PC-9 (cell line): Measurements from ENCODE around the gene MAT1A. TPM values are rescaled to one million over a fixed set of nuclear protein-coding genes. Genes with fewer than 3 reads are reported as not detected.

ENCODE experiments used
- BruUV-seq: library from RNA; stranded (reverse); fragments of 400-500 nt; replicated peaks from 2 replicates; lab custom pipeline; 2021; lab: Mats Ljungman, UMichigan
- CTCF ChIA-PET: fragments of 300-600 bp; sonication (Branson Sonifier 250); formaldehyde crosslinking; loops from one replicate; lab custom pipeline; 2022; ENCODE audit warnings: antibody characterized with exemption; lab: Charles Lee
- POLR2A ChIA-PET: fragments of 300-600 bp; sonication (Branson Sonifier 250); formaldehyde crosslinking; loops from one replicate; lab custom pipeline; 2022; ENCODE audit warnings: antibody characterized with exemption; ENCODE audit not compliant: unreplicated experiment; lab: Charles Lee
- DNase-seq, 2 experiments: peaks; one replicate each; pipeline versions ENCODE4 v3.0.0 to v3.0.0-alpha.2; 2015 to 2022; ENCODE audit warnings: mixed read lengths in 1 of 2
- H2AFZ ChIP-seq: fragments of 200-600 bp; sonication (generic); 2 replicates; pipeline ENCODE4 v1.8.1; 2017; ENCODE audit warnings: antibody characterized with exemption
- H3F3A ChIP-seq: fragments of 200-600 bp; sonication (generic); 2 replicates; pipeline ENCODE4 v1.8.1; 2017; ENCODE audit warnings: antibody characterized with exemption, mild to moderate bottlenecking, low read depth; ENCODE audit not compliant: insufficient read depth
- H3K27ac ChIP-seq: fragments of 200-600 bp; sonication (generic); 2 replicates; pipeline ENCODE4 v1.6.1; 2016; ENCODE audit warnings: mixed run types
- H3K27me3 ChIP-seq: fragments of 200-600 bp; sonication (generic); 2 replicates; pipeline ENCODE4 v1.6.1; 2016; ENCODE audit warnings: low read depth, mixed run types; ENCODE audit not compliant: insufficient read depth
- H3K36me3 ChIP-seq: fragments of 200-600 bp; sonication (generic); 2 replicates; pipeline ENCODE4 v1.6.1; 2016; ENCODE audit warnings: low read depth, mixed run types
- H3K4me1 ChIP-seq: fragments of 200-600 bp; sonication (generic); replicated peaks from 2 replicates; pipeline ENCODE4 v1.6.1; 2016; ENCODE audit warnings: mixed run types; ENCODE audit not compliant: insufficient read depth
- H3K4me2 ChIP-seq: fragments of 200-600 bp; sonication (generic); 2 replicates; pipeline ENCODE4 v1.6.1; 2017; ENCODE audit warnings: mixed run types
- H3K4me3 ChIP-seq: fragments of 200-600 bp; sonication (generic); 2 replicates; pipeline ENCODE4 v1.6.1; 2016; ENCODE audit warnings: mixed run types
- H3K79me2 ChIP-seq: fragments of 200-600 bp; sonication (generic); 2 replicates; pipeline ENCODE4 v1.6.1; 2017; ENCODE audit warnings: low read depth, mixed run types
- H3K9me2 ChIP-seq: fragments of 200-600 bp; sonication (generic); 2 replicates; pipeline ENCODE4 v1.8.1; 2017; ENCODE audit warnings: mild to moderate bottlenecking; ENCODE audit not compliant: insufficient read depth
- H3K9me3 ChIP-seq: fragments of 200-600 bp; sonication (generic); 2 replicates; pipeline ENCODE4 v1.8.1; 2016; ENCODE audit warnings: low read depth; ENCODE audit not compliant: insufficient read depth
- H4K20me1 ChIP-seq: fragments of 200-600 bp; sonication (generic); 2 replicates; pipeline ENCODE4 v1.8.1; 2017; ENCODE audit not compliant: insufficient read depth
- EZH2 ChIP-seq: fragments of 200-600 bp; sonication (generic); IDR thresholded peaks from 2 replicates; pipeline ENCODE4 v1.8.0; 2017; ENCODE audit warnings: antibody characterized with exemption, low read depth
- intact Hi-C: fragments of 100-400 bp; cut with micrococcal nuclease; formaldehyde crosslinking; loops from one replicate; pipeline ENCODE4 v1.10.0; 2022; ENCODE audit not compliant: unreplicated experiment
- total RNA-seq: library from RNA; stranded (reverse); gene quantifications from 2 replicates; pipeline ENCODE4 v1.2.3, GENCODE V29; 2021
- TF ChIP-seq, protein P1 (sequence below): fragments of 200-600 bp; sonication (generic); conservative IDR thresholded peaks from 2 replicates; pipeline ENCODE4 v1.6.1; 2017; ENCODE audit warnings: mixed run types, antibody characterized with exemption, mild to moderate bottlenecking, moderate library complexity

Gene MAT1A
- total RNA-seq, 1 experiment from 2014 or later, result not detected

DNA sequence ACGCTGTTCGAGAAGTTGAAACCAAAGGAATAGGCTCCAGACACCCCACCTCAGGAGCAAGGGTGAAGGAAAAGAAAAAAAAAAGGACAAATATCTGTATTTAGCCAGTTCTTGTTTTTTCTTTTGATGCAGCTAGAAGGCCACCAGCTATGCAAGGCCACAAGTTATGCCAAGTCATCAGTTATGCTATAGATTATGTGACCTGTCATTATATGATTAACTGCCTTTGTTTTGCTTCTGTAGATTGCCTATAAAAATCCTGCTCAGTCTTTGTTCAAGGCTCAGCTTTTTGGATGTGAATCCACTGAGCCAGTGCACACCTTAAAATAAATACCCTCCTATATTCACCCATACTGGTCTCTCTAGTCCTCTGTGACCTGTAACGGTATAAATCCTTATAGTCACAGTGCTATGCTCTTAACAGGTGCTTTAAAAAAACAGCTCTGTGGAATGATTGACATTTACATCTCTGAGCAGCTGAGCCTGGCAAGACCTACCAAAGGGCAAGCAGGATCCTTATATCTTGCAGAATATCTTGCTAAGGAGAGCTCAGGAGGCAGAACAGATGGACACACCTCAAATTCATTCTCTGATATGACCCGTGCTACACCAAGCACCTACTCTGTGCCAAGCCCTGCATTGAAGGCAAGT lies 20.4 kb downstream of the MAT1A start:
- Histone ChIP-seq H3K79me2 (no peaks in the 10 kb centered on the region), H3K4me1 (peaks cover 6% of the 10 kb centered on the region), H3F3A (no peaks in the 10 kb centered on the region), H2AFZ (no peak overlapping the region), H4K20me1 (no peaks in the 10 kb centered on the region), H3K4me3 (no peak overlapping the region), H3K27me3 (no peaks in the 10 kb centered on the region), H3K27ac (no peak overlapping the region), H3K36me3 (no peaks in the 10 kb centered on the region), H3K9me2 (no peaks in the 10 kb centered on the region), H3K4me2 (no peak overlapping the region), H3K9me3 (no peaks in the 10 kb centered on the region)
- intact Hi-C loops, result loop anchor here (10.0 kb wide), 1 partner anchor 704 kb away; the partner anchor contains the start of gene SFTPA2
- BruUV-seq, result no TSS peak
- ChIA-PET POLR2A (interaction anchor here (0.6 kb wide), 1 partner anchor 1292 kb away, joined by 3 read pairs; no protein-coding TSS in a partner anchor), CTCF (no interaction called here)
- TF ChIP-seq, protein P1, sequence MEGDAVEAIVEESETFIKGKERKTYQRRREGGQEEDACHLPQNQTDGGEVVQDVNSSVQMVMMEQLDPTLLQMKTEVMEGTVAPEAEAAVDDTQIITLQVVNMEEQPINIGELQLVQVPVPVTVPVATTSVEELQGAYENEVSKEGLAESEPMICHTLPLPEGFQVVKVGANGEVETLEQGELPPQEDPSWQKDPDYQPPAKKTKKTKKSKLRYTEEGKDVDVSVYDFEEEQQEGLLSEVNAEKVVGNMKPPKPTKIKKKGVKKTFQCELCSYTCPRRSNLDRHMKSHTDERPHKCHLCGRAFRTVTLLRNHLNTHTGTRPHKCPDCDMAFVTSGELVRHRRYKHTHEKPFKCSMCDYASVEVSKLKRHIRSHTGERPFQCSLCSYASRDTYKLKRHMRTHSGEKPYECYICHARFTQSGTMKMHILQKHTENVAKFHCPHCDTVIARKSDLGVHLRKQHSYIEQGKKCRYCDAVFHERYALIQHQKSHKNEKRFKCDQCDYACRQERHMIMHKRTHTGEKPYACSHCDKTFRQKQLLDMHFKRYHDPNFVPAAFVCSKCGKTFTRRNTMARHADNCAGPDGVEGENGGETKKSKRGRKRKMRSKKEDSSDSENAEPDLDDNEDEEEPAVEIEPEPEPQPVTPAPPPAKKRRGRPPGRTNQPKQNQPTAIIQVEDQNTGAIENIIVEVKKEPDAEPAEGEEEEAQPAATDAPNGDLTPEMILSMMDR, result no peak
- no peak for TF ChIP-seq EZH2
- no peak for DNase-seq

DNA sequence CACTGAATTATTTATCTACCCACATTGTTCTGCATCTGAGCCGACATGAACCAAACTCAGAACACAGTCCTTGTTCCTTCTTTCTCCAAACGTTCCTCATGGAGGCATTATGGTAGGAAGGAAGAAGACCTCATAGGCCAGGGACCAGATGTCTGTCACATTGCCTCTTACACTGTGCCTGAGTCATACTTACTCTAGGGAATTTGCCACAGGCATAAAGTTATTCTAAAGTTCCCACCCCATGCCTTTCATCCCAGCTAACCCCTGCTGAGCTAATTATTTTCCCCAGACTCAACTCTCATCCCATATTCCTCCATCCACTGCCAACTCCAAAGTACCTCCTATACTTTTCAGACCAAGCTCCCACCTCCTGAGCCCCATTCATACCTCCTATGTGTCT lies 21.2 kb downstream of the MAT1A start:
- CTCF ChIA-PET, result no interaction called here
- Histone ChIP-seq H3K9me3 (no peaks in the 10 kb centered on the region), H3K4me2 (no peak overlapping the region), H3K9me2 (no peaks in the 10 kb centered on the region), H4K20me1 (no peaks in the 10 kb centered on the region), H3F3A (no peaks in the 10 kb centered on the region), H3K36me3 (no peaks in the 10 kb centered on the region), H3K4me3 (no peak overlapping the region), H3K4me1 (peaks cover 6% of the 10 kb centered on the region), H2AFZ (no peak overlapping the region), H3K27me3 (no peaks in the 10 kb centered on the region), H3K79me2 (no peaks in the 10 kb centered on the region), H3K27ac (no peak overlapping the region)
- POLR2A ChIA-PET, result interaction anchor here (0.6 kb wide), 1 partner anchor 1291 kb away, joined by 3 read pairs; no protein-coding TSS in a partner anchor
- intact Hi-C loops, result loop anchor here (10.0 kb wide), 1 partner anchor 703 kb away; the partner anchor contains the start of gene SFTPA2
- DNase-seq, result no peak
- BruUV-seq, result no TSS peak
- TF ChIP-seq, protein P1, result no peak
- TF ChIP-seq EZH2, result no peak

DNA sequence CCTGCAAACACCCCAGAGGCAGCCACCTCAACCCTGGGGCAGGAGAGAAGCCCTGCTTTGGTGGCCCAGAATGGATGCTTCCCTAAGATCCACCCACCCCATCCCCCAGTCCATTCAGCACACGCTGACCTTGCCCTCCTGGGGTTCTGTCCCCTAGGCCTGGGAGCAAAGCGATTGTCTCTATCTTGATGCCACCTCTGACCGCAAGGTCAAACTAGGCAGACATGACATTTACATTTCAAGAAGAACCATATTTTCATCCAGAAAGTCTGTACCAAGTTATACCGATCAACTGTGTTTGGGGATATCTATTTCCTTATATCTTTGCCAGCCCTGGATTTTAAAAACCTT lies 23.0 kb downstream of the MAT1A start:
- ChIA-PET CTCF (no interaction called here), POLR2A (no interaction called here)
- no peak for TF ChIP-seq EZH2
- TF ChIP-seq, protein P1, result no peak
- no peaks in the 10 kb centered on the region for H4K20me1 ChIP-seq
- H3K4me1 ChIP-seq, result no peaks in the 10 kb centered on the region
- BruUV-seq, result no TSS peak
- no peak overlapping the region for H3K27ac ChIP-seq
- no peaks in the 10 kb centered on the region; the same call in 1 of the 2 replicates for H3K27me3 ChIP-seq
- no peaks in the 10 kb centered on the region for H3K79me2 ChIP-seq
- H3K9me3 ChIP-seq, result no peaks in the 10 kb centered on the region
- DNase-seq, result no peak
- no peak overlapping the region for H3K4me3 ChIP-seq
- H2AFZ ChIP-seq, result no peak overlapping the region
- no peaks in the 10 kb centered on the region for H3K9me2 ChIP-seq
- no peaks in the 10 kb centered on the region for H3F3A ChIP-seq
- H3K4me2 ChIP-seq, result no peak overlapping the region
- H3K36me3 ChIP-seq, result no peaks in the 10 kb centered on the region
- intact Hi-C loops, result loop anchor here (10.0 kb wide), 1 partner anchor 702 kb away; the partner anchor contains the start of gene SFTPA2
